GM18951 (cell line): ENCODE results near the gene PLXNA2.

Experiments
- POLR2A ChIP-seq: IDR thresholded peaks from 4 replicates; pipeline ENCODE4 v1.6.1; 2011; ENCODE audit warnings: mild to moderate bottlenecking; ENCODE audit not compliant: insufficient read length, insufficient read depth; ENCODE audit errors: extremely low read depth
- in situ Hi-C: fragments of 300-500 bp; cut with MboI; formaldehyde crosslinking; loops from one replicate; pipeline ENCODE4 v1.12.0; 2022; ENCODE audit warnings: low sequenced_read_pairs, mixed read lengths, inconsistent platforms; ENCODE audit not compliant: unreplicated experiment

The PLXNA2 gene

DNA sequence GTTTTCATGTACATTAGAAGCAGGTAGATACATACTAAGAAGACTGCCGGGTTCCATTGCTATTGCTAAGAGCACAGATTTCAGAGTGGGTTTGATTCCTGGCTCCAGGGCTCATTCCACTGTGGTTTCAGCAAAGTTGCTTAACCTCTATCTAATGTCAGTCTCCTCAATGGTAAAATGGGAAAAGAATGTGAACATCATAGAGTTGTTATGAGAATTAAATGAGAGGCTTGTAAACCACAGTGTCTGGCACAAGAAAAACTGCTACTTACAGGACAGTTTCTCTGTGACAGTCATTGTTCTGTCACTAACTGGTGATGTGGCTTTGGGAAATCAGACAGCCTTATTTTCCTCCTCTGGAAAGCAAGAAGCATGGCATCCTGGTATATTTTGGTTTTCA, 10.7 kb upstream of the PLXNA2 start:
- no peak for TF ChIP-seq POLR2A
- in situ Hi-C loops: loop anchor here (10.0 kb wide), 1 partner anchor 220 kb away; no protein-coding TSS in a partner anchor

DNA sequence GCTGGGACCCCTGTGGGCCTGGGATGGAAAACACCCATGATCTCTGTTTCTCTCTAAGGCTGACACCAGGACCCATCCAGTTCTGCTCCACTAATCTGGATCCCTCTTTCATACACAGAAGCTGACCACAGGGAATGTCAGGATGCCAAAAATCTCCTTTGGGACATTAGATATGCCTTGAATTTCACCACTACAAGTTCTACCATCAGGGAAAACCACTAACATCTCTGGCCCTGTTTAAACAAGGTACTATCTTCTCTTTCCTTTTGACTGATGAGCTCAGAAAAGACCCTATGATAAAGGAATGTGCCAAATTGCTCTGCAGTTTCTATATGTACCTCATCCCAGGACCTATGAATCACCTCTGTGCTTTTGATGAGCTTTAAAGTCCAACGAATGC, 10.2 kb upstream of the PLXNA2 start:
- TF ChIP-seq POLR2A: no peak
- in situ Hi-C loops: loop anchor here (10.0 kb wide), 1 partner anchor 220 kb away; no protein-coding TSS in a partner anchor

DNA sequence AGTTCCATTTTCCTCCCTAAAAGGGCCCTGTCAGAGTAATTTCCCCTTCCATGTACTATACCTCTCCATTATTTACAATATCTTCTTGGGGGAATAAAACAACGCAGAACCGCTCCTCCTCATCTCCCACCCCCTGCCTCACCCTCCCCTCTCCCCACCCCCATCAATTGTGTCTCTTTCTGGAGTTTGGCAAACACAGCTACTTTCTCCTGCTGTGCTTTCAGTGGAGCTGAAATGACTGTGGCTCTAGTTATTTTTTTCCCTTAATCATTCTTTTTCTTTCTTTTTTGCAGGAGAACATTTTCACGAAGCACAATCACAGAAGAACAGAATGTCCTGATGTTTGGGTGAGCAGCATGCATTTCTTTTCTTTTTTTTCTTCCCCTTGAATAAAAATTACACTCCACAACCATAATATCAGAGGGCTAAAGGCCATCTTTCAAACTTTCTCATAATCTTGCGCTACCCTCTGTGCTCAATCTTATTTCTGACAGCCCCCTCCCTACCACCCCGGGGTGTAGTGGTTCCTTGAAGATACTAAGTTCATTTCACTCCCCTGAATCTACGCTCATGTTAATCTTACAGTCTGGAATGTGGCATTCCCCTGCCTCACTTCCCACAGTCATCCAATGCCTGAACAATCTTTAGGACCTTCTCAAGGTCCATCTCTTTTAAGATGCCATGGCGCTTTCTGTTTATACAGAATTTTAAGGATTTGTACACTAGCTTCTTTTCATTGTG, 8.8 kb upstream of the PLXNA2 start:
- TF ChIP-seq POLR2A: no peak
- in situ Hi-C loops: loop anchor here (10.0 kb wide), 1 partner anchor 218 kb away; no protein-coding TSS in a partner anchor

DNA sequence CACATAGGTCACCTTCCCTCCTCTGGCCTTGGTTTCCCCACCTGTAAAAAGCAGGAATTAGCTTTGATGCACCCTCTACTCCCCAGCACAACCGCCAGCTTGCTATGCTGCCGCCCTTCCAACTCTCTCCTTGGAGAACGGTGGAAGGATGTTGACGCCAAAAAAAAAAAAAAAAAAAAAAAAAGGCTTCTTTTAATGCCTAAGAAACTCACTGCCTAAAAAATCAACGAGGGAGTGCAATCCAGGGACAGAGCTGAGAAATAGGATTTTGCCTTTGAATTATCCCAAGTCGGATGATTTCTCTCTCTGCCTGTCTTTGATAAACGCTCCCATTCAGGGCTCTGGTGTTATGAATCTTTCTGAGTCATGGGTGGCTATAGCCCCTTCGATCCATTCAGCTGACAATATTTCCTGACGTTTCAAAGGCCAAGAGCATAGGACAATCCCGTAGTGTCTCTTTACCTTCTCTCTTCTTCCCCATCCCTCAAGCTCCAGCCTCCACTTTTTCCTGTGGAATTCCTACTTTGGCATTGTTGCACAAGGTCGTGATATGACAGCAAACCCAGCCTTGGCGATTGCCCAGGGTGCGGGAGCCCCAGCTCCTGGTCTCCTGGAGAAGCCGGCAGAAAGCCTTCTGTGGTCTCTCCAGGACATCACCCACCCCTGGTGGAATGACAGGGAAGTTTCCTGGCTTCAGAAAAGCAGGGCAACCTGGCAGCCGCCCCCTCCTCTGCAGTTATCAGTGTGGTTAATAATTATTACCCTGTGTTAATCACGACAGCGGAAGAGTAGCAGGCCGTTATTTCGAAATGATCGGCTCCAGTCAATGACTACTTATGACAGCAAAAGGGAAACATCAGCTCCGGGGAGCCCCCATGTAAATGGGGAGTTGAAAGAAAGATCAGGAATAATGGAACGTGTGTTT, 8.0 kb upstream of the PLXNA2 start:
- in situ Hi-C loops: loop anchor here (10.0 kb wide), 1 partner anchor 217 kb away; no protein-coding TSS in a partner anchor
- no peak for TF ChIP-seq POLR2A

DNA sequence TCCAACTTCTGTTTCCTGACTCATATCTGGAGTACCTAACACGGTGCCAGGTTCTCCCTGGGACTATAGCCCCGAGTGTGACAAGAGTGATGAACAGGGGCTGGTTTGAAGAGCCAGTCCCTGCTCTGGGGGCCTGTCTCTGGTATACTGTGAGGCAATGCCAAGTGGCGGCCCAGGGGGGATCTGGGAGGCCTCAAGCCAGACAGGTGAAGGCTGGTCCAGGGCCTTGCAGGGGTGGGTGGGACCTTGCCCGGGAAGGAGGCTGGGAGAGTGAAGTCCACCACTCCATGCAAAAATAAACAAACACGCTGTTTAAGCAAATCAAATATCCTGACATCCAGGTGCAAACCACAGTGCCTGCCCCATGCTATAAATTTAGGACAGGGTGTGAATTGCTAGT, 6.8 kb upstream of the PLXNA2 start:
- in situ Hi-C loops: loop anchor here (10.0 kb wide), 1 partner anchor 216 kb away; no protein-coding TSS in a partner anchor

GRCh38 chr1:208250613-208251012, 6.4 kb upstream of the PLXNA2 start:
- in situ Hi-C loops: loop anchor here (10.0 kb wide), 1 partner anchor 216 kb away; no protein-coding TSS in a partner anchor
- TF ChIP-seq POLR2A: no peak

More for the DNA sequence above, 6.8 kb upstream of the PLXNA2 start:
- TF ChIP-seq POLR2A: no peak

DNA sequence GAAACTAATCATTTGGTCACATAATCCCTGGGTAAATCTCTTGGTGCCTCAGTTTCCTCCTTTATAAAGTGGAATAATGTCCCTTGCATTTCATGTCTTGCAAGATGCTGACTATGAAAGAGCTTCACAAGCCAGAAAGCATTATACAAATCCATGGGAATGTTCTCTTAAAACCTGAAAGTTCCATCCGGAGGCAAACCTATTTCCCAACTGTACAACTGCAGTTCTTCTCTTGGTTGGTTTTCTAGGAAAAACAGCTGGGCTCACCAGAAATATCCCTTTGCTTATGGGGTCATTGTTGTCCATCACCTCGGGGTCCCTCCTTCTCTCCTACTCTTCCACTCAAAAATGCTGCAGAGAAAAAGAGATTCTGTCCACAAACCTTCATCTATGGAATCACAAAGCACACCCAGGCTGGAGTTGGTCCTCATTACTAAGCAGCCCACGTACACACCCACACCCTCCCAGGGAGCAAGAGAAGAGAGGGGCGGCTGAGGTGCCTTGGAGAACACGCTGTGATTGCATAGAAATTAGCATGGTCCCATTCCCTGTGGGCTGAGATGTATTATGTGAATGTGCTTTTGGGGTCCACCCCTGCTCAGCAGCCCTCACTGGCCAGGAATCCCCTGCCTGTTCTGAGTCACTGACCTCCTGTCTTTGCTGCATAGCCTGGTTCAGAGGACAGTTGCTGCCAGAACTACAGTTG, 5.0 kb upstream of the PLXNA2 start:
- in situ Hi-C loops: no loop called here
- TF ChIP-seq POLR2A: no peak

GRCh38 chr1:208248307-208248801, 4.2 kb upstream of the PLXNA2 start:
- in situ Hi-C loops: no loop called here
- TF ChIP-seq POLR2A: no peak

DNA sequence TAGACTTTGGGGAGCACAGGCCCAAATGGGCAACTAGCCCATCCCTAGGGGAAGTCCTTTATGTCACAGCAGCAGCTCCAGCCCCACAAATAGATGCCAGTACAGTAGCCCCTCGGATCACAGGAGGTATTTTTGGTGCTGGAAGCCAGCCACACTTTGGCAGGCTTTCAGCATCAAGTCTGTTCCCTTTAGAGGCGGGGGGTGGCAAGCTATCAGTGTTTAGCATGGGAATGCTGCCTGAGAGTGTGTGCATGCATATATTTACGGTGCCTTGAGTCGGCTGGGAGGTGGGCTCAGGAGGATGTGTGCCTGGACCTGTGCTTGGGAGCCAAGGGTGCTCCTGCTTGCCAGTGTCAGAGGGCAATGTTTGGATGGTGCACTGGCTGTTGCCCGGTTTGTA, 3.5 kb upstream of the PLXNA2 start:
- in situ Hi-C loops: no loop called here

DNA sequence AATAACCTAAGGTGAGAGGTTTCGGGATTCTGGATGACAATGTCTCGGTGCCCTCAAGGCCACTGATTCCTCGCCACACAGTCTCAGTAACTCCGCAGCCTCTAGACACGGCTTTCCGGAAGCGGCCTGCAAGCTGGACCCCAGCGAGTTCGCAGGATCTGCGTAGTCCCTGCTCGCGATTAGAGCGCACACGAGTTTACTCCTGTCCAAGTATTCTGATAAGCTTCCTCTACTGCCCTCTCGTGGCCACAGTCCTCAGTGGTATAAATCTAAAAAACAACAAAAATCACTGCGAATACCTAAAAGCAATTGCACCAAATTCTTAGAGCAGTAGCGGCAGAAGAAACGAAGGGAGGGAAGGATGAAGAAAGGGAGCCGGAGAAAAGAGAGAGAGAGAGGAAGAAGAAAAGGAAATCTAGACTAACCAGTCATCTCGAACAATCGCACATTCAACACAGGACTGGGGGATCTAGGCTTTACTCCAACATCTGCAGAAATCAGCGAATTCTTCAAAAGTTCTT, 1.1 kb upstream of the PLXNA2 start:
- in situ Hi-C loops: no loop called here
- no peak for TF ChIP-seq POLR2A

More for the DNA sequence above, 3.5 kb upstream of the PLXNA2 start:
- TF ChIP-seq POLR2A: no peak

DNA sequence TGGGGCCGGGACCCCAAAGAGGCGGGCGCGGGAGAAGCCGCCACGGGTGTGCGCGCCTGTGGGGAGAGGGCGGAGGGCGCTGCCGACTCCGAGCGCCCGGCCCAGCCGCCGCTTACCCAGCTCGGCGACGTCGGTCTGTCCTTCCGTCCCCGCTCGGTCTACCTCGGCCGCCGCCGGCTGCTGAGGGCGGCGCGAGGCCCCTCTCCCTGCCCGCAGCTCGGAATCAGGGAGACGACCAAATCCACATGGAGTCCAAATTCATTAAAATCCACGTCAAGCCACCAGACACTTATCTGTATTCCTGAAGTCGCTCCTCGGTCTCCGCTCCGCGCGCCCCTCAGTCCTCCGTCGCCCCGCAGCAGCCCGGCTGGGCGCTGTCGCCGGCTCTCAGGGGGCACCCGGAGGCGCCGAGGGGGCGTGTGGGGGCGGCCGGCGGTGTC, 637 bp downstream of the PLXNA2 start:
- in situ Hi-C loops: no loop called here
- no peak for TF ChIP-seq POLR2A

- TF ChIP-seq POLR2A: no peak
- in situ Hi-C loops: no loop called here
Observed at GRCh38 chr1:208242941-208243526, 1.1 kb downstream of the PLXNA2 start.

DNA sequence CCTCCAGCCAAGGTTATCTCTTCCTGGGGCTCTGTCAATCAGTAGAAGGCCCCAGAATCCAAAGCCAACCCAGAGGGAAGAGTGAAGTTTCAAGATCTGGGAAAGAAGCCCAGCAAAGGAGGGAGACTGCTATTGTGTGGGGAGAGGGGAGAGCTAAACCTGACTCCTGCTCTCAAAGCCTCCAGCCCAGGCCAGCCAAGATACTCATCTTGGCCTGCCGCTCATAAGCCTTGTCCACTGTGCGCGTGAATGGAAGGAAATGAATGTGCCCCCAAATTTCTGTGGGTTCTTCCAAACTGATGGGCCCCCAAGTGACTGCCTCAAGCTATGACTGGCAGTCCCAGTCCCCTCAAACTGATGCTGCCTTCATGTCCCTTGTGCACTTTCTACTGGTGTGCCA, 2.0 kb downstream of the PLXNA2 start:
- in situ Hi-C loops: no loop called here
- no peak for TF ChIP-seq POLR2A
